ENCODE results near the gene SKP1.
A peak's percentile ranks its signal among the peaks of the same experiment; 100 is the strongest.

The SKP1 gene

GRCh38 chr5:134124289-134125038, 52.3 kb downstream of the SKP1 start:
- TF ChIP-seq TAF1 (IDR thresholded peaks at IDR 0.05; ENCODE audit: borderline replicate concordance, low read depth, low read length) (no peak), POLR2AphosphoS5 (IDR thresholded peaks at IDR 0.05; ENCODE audit: low read depth, low read length) (no peak), POLR2A (IDR thresholded peaks at IDR 0.05; ENCODE audit: low read depth, low read length) (no peak)
- DNase-seq (ENCODE audit: insufficient read length) (no peak), FAIRE-seq (no peak)

GRCh38 chr5:134123360-134123759, 53.4 kb downstream of the SKP1 start:
- TF ChIP-seq POLR2AphosphoS5 (IDR thresholded peaks at IDR 0.05; ENCODE audit: low read depth, low read length) = no peak
- no peak for TF ChIP-seq POLR2A (IDR thresholded peaks at IDR 0.05; ENCODE audit: low read depth, low read length)
- TF ChIP-seq TAF1 (IDR thresholded peaks at IDR 0.05; ENCODE audit: borderline replicate concordance, low read depth, low read length) = no peak
- no peak for FAIRE-seq
- no peak for DNase-seq (ENCODE audit: insufficient read length)

GRCh38 chr5:134122530-134122929, 54.2 kb downstream of the SKP1 start:
- no peak for FAIRE-seq
- no peak for TF ChIP-seq POLR2AphosphoS5 (IDR thresholded peaks at IDR 0.05; ENCODE audit: low read depth, low read length)
- no peak for DNase-seq (ENCODE audit: insufficient read length)

- FAIRE-seq (no peak), DNase-seq (ENCODE audit: insufficient read length) (no peak)
- TF ChIP-seq TAF1 (IDR thresholded peaks at IDR 0.05; ENCODE audit: borderline replicate concordance, low read depth, low read length) = no peak
- no peak for TF ChIP-seq POLR2A (IDR thresholded peaks at IDR 0.05; ENCODE audit: low read depth, low read length)
- no peak for TF ChIP-seq POLR2AphosphoS5 (IDR thresholded peaks at IDR 0.05; ENCODE audit: low read depth, low read length)
Observed at GRCh38 chr5:134120386-134121138, 56.2 kb downstream of the SKP1 start.

- FAIRE-seq (no peak), DNase-seq (ENCODE audit: insufficient read length) (no peak)
- no peak for TF ChIP-seq TAF1 (IDR thresholded peaks at IDR 0.05; ENCODE audit: borderline replicate concordance, low read depth, low read length)
- TF ChIP-seq POLR2A (IDR thresholded peaks at IDR 0.05; ENCODE audit: low read depth, low read length) = no peak
- TF ChIP-seq POLR2AphosphoS5 (IDR thresholded peaks at IDR 0.05; ENCODE audit: low read depth, low read length) = no peak
Observed at GRCh38 chr5:134119720-134120119, 57.0 kb downstream of the SKP1 start.

- TF ChIP-seq POLR2A (IDR thresholded peaks at IDR 0.05; ENCODE audit: low read depth, low read length) (no peak), POLR2AphosphoS5 (IDR thresholded peaks at IDR 0.05; ENCODE audit: low read depth, low read length) (no peak), TAF1 (IDR thresholded peaks at IDR 0.05; ENCODE audit: borderline replicate concordance, low read depth, low read length) (no peak)
- DNase-seq (ENCODE audit: insufficient read length) (no peak), FAIRE-seq (no peak)
Observed at GRCh38 chr5:134118212-134118835, 58.4 kb downstream of the SKP1 start.

- DNase-seq (ENCODE audit: insufficient read length) (no peak), FAIRE-seq (no peak)
- TF ChIP-seq POLR2A (IDR thresholded peaks at IDR 0.05; ENCODE audit: low read depth, low read length) (no peak), TAF1 (IDR thresholded peaks at IDR 0.05; ENCODE audit: borderline replicate concordance, low read depth, low read length) (no peak), POLR2AphosphoS5 (IDR thresholded peaks at IDR 0.05; ENCODE audit: low read depth, low read length) (no peak)
Observed at GRCh38 chr5:134116789-134117761, 59.7 kb downstream of the SKP1 start.

- no peak for TF ChIP-seq POLR2A (IDR thresholded peaks at IDR 0.05; ENCODE audit: low read depth, low read length)
- no peak for TF ChIP-seq POLR2AphosphoS5 (IDR thresholded peaks at IDR 0.05; ENCODE audit: low read depth, low read length)
- no peak for TF ChIP-seq TAF1 (IDR thresholded peaks at IDR 0.05; ENCODE audit: borderline replicate concordance, low read depth, low read length)
- no peak for DNase-seq (ENCODE audit: insufficient read length)
- peak; percentile 5 for FAIRE-seq
Observed at GRCh38 chr5:134116286-134116685, 60.5 kb downstream of the SKP1 start.

GRCh38 chr5:134115806-134116175, 61.0 kb downstream of the SKP1 start:
- FAIRE-seq = no peak
- no peak for DNase-seq (ENCODE audit: insufficient read length)
- TF ChIP-seq TAF1 (IDR thresholded peaks at IDR 0.05; ENCODE audit: borderline replicate concordance, low read depth, low read length) = no peak
- no peak for TF ChIP-seq POLR2A (IDR thresholded peaks at IDR 0.05; ENCODE audit: low read depth, low read length)
- TF ChIP-seq POLR2AphosphoS5 (IDR thresholded peaks at IDR 0.05; ENCODE audit: low read depth, low read length) = no peak

GRCh38 chr5:134114886-134115805, 61.6 kb downstream of the SKP1 start:
- FAIRE-seq = no peak
- DNase-seq (ENCODE audit: insufficient read length) = peak; percentile 54
- no peak for TF ChIP-seq POLR2A (IDR thresholded peaks at IDR 0.05; ENCODE audit: low read depth, low read length)
- TF ChIP-seq POLR2AphosphoS5 (IDR thresholded peaks at IDR 0.05; ENCODE audit: low read depth, low read length) = no peak
- no peak for TF ChIP-seq TAF1 (IDR thresholded peaks at IDR 0.05; ENCODE audit: borderline replicate concordance, low read depth, low read length)
